Neutrophil (primary cell): ENCODE results near the gene EYS.

ENCODE experiments used
- H3K27ac ChIP-seq: fragments of 200-600 bp; sonication (generic); 2 replicates; pipeline ENCODE4 v1.5.1; 2016; ENCODE audit warnings: mild to moderate bottlenecking, moderate library complexity
- H3K27me3 ChIP-seq: fragments of 200-600 bp; sonication (generic); 2 replicates; pipeline ENCODE4 v1.6.0; 2016; ENCODE audit warnings: mild to moderate bottlenecking
- H3K36me3 ChIP-seq: fragments of 200-600 bp; sonication (generic); 2 replicates; pipeline ENCODE4 v1.5.1; 2017
- H3K4me1 ChIP-seq, 2 experiments: fragments of 200-600 bp in 1 of 2; sonication (generic) in 1 of 2; 1 replicate in 1 of 2; 2 replicates in 1 of 2; pipeline versions ENCODE4 v1.5.1 to v1.6.1; 2013 to 2016; ENCODE audit warnings: low read depth in 1 of 2, low read length in 1 of 2, mild to moderate bottlenecking in 1 of 2, moderate library complexity in 1 of 2; ENCODE audit not compliant: control insufficient read depth in 1 of 2, insufficient read depth in 1 of 2
- H3K4me3 ChIP-seq, 2 experiments: fragments of 200-600 bp in 1 of 2; sonication (generic) in 1 of 2; 1 replicate in 1 of 2; 2 replicates in 1 of 2; pipeline ENCODE4 v1.5.1; 2013 to 2016; ENCODE audit warnings: low read depth in 1 of 2, low read length in 1 of 2, mild to moderate bottlenecking in 1 of 2, moderate library complexity in 1 of 2
- H3K9me3 ChIP-seq: fragments of 200-600 bp; sonication (generic); 2 replicates; pipeline ENCODE4 v1.5.1; 2016
- CTCF ChIP-seq: fragments of 200-600 bp; sonication (generic); IDR thresholded peaks from 2 replicates; pipeline ENCODE4 v1.5.1; 2016; ENCODE audit warnings: antibody characterized with exemption

EYS gene

GRCh38 chr6:64679416-64679815, 1027.6 kb downstream of the EYS start:
- no peaks in the 10 kb centered on the region for H3K4me1 ChIP-seq
- no peaks in the 10 kb centered on the region for H3K36me3 ChIP-seq
- no peaks in the 10 kb centered on the region for H3K9me3 ChIP-seq
- no peak overlapping the region for H3K4me3 ChIP-seq
- H3K27ac ChIP-seq, result no peak overlapping the region
- no peak for TF ChIP-seq CTCF
- H3K27me3 ChIP-seq, result no peaks in the 10 kb centered on the region

GRCh38 chr6:64672651-64673050, 1034.4 kb downstream of the EYS start:
- no peak for TF ChIP-seq CTCF
- Histone ChIP-seq H3K4me1 (no peaks in the 10 kb centered on the region), H3K27ac (no peak overlapping the region), H3K27me3 (no peaks in the 10 kb centered on the region), H3K9me3 (no peaks in the 10 kb centered on the region), H3K4me3 (no peak overlapping the region), H3K36me3 (no peaks in the 10 kb centered on the region)

- Histone ChIP-seq H3K9me3 (no peaks in the 10 kb centered on the region), H3K27me3 (no peaks in the 10 kb centered on the region), H3K27ac (no peak overlapping the region), H3K36me3 (no peaks in the 10 kb centered on the region), H3K4me1 (no peaks in the 10 kb centered on the region), H3K4me3 (no peak overlapping the region)
- TF ChIP-seq CTCF, result no peak
Measured at GRCh38 chr6:64672131-64672530, 1034.9 kb downstream of the EYS start.

- Histone ChIP-seq H3K4me3 (no peak overlapping the region), H3K27ac (no peak overlapping the region), H3K4me1 (no peaks in the 10 kb centered on the region), H3K27me3 (no peaks in the 10 kb centered on the region), H3K36me3 (no peaks in the 10 kb centered on the region), H3K9me3 (no peaks in the 10 kb centered on the region)
- no peak for TF ChIP-seq CTCF
Measured at GRCh38 chr6:64665137-64665536, 1041.9 kb downstream of the EYS start.

GRCh38 chr6:64664480-64664879, 1042.5 kb downstream of the EYS start:
- Histone ChIP-seq H3K27me3 (no peaks in the 10 kb centered on the region), H3K36me3 (no peaks in the 10 kb centered on the region), H3K4me1 (no peaks in the 10 kb centered on the region), H3K9me3 (no peaks in the 10 kb centered on the region), H3K4me3 (no peak overlapping the region), H3K27ac (no peak overlapping the region)
- no peak for TF ChIP-seq CTCF

- Histone ChIP-seq H3K9me3 (no peaks in the 10 kb centered on the region), H3K36me3 (no peaks in the 10 kb centered on the region), H3K4me1 (no peaks in the 10 kb centered on the region), H3K27me3 (no peaks in the 10 kb centered on the region), H3K27ac (no peak overlapping the region), H3K4me3 (no peak overlapping the region)
- TF ChIP-seq CTCF, result no peak
Measured at GRCh38 chr6:64644024-64644423, 1063.0 kb downstream of the EYS start.
